Left renal pelvis (tissue), 4 donors: ENCODE data around the gene MRPL57. TPM values are rescaled to one million over a fixed set of nuclear protein-coding genes. Genes with fewer than 3 reads are reported as not detected.
A peak's percentile ranks its signal among the peaks of the same experiment; 100 is the strongest.
"Not testable (repeated sequence)": the region's sequence is repeated elsewhere in the genome, so short reads cannot be mapped to it uniquely, and the experiment has no call there.

Experiments
- DNase-seq, 4 donors: peaks; one replicate each; pipeline ENCODE4 v3.0.0-alpha.2; 2013; ENCODE audit warnings: low read depth in 4 of 4, low spot score in 3 of 4
- polyA plus RNA-seq, 4 donors: library from polyadenylated mRNA; unstranded; fragments of 120-200 nt; gene quantifications; one replicate each; pipeline ENCODE4 v1.2.1, GENCODE V29; 2013; ENCODE audit not compliant: insufficient read length in 4 of 4

Gene MRPL57
- polyA plus RNA-seq = 10 to 100 TPM; 14.0 to 26.4 (median 23.0) TPM

DNA sequence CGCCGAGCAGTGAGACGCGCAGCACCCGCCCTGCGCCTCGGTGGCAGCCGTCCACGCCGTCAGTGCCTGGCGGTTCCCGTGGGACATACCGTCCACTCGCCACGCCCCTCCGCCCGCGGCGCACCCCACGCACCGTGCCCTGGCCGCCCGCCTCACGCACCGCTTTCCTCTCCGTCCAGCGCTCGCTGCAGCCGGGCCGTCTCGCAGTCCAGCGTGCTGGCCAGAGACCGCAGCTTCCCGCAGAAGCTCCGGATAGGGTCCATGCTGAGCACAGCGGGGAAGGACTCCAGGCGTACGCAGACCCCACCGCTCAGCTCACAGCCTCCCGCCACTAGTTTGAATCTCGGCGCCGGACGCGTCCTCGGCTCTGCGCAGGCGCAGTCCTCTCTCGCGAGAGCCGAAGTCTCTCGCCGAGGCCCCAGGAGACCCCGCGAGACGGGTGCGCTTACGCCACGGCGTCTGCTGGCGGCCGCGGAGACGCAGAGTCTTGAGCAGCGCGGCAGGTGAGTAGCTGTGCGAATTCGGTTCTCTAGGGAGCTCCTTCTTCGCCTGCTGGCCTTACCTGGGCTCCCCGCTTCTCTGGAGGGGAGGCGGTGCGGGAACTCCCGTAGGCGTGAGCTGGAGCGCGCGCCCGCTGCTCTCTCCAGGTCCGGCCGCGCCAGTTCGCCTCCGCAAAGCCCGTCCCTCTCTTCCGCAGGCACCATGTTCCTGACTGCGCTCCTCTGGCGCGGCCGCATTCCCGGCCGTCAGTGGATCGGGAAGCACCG, at the start of gene MRPL57, which contains the start of gene SKA3:
Gene MRPL57 (plus strand): TSS at position 444 of the 767 bp plus-strand sequence. CDS start 259 bp downstream, at position 703.
Gene SKA3 (minus strand): TSS at position 338 of the 767 bp plus-strand sequence. CDS start 75 bp downstream, at position 263.
- DNase-seq = peak; percentile 87 to 91 (median 88)

DNA sequence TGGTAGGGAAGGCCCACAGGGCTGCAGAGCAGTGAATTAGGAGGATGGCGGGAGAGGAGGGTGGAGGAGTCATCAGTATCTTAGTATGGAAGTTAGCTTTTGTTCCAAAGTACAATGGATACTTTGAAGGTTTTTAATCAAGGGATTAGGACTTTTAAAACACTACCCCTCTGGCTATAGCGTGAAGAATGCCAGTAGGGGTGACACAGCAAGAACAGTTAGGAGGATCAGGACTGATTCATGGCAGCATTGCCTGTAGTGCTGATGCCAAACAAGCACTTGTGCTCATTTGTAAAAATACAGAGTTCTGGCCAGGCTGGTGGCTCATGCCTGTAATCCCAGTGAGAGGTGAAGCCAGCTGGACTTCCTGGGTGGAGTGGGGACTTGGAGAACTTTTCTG, 46.3 kb upstream of the MRPL57 start:
- DNase-seq = no peak

DNA sequence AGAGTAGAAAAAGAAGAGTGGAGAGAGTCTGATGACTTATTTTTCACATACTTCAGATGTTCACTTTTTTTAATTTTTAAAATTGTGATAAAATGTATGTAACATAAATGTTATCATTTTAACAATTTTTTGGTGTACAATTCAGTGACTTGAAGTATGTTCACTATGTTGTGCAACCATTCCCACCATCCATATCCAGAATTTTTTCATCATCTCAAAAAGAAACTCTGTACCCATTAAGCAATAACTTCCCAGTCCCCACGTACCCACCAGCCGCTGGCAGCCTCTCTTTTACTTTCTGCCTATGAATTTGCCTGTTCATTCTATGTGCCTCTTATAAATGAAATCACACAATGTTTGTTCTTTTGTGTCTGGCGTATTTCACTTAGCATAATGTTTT, 43.4 kb upstream of the MRPL57 start:
- DNase-seq = no peak

DNA sequence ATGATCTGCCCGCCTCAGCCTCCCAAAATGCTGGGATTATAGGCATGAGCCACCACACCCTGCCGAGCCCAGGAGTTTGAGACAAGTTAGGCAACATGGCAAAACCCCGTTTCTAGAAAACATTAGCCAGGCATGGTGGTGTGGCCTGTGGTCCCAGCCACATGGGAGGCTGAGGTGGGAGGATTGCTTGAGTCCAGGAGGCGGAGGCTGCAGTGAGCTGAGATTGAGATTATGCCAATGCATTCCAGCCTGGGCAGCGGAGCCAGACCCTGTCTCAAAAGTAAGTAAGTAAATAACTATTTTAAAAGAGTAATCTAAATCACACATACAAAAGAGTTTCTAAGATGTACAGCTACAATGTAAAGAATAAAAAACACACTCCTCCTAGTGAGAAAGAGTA, 42.0 kb upstream of the MRPL57 start:
- DNase-seq = no peak

DNA sequence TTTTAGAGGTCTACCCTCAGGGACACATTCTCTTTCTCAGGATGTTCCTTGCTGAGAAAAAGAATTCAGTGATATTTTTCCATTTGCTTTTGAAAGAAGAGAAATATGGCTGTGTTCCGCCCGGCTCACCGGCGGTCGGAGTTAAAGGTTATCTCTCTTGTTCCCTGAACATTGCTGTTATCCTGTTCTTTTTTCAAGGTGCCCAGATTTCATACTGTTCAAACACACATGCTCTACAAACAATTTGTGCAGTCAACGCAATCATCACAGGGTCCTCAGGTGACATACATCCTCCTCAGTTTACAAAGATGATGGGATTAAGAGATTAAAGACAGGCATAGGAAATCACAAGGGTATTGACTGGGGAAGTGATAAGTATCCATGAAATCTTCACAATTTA, 40.6 kb upstream of the MRPL57 start:
- DNase-seq = not testable (repeated sequence)

DNA sequence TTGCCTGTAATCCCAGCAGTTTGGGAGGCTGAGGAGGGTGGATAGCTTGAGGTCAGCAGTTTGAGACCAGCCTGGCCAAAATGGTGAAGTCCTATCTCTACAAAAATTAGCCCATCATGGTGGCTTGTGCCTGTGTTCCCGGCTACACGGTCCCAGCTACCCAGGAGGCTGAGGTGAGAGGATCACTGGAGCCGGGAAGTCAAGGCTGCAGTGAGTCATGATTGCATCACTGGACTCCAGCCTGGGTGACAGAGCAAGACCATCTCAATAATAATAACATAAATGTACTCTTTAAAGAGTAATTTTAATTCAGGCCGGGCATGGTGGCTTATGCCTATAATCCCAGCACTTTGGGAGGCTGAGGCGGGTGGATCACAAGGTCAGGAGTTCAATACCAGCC, 38.8 kb upstream of the MRPL57 start:
- no peak for DNase-seq

DNA sequence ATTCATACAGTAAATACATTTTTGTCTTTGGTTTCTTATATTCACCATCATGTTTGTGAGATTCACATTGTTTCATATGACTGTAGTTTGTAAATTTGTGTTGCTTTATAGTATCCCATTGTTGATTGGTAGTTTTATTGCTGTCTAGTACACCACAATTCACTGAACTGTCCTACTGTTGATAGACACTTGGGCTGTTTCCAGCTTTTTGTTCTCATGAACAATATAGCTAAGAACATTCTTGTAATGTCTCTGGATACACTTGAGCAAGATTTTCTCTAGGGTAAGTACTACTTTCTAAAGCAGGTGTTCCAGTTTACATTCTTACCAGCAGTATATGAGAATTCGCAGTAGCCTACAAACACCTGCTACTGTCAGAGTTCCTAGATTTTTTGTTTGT, 37.9 kb upstream of the MRPL57 start:
- no peak for DNase-seq

DNA sequence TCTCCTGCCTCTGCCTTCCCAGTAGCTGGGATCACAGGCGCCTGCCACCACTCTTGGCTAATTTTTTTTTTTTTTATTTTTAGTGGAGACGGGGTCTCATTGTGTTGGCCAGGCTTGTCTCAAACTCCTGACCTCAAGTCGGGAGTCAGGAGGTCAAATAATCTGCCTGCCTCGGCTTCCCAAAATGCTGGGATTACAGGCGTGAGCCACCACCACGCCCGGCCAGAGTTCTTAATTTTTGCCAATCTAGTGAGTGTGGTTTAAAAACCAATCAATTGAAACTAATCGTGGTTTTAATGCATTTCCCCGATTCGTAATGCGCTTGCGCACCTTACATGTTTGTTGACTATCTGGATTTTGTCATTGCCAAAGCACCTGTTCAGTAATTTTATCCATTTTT, 37.1 kb upstream of the MRPL57 start:
- no peak for DNase-seq

DNA sequence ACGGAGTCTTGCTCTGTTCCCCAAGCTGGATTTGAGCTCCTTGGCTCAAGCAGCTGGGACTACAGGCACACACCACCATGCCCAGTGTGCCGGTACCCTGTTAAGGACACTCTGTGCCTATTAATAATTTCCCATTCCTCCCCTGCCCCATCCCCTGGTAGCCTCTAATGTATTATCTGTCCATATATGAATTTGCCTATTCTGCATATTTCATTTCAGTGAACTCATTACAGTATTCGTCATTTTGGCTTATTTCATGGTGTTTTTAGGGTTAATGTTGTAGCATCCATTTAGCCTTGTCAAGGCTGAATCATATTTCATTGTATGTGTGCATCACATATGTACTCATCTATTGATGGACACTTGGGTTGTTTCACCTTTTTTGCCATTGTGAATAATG, 33.7 kb upstream of the MRPL57 start:
- DNase-seq = no peak

DNA sequence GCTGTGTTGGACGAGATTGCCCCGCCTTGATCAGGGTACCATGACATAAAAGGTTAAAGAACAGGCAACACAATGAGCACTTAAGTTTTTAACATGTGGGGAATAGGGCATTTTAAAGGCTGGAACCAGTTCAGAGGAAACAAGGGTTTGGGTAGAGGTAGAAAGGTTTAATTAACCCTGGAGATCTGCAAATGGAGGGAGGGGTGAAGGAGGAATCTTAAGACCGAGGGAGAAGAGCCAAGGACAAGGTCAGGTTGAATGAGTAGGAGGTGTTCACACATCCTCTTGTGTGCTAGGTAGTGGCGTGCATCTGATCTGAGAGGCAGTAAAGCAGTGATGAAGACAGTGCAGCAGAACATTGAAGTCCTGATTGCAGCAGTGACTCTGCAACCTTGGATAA, 28.6 kb upstream of the MRPL57 start:
- no peak for DNase-seq

DNA sequence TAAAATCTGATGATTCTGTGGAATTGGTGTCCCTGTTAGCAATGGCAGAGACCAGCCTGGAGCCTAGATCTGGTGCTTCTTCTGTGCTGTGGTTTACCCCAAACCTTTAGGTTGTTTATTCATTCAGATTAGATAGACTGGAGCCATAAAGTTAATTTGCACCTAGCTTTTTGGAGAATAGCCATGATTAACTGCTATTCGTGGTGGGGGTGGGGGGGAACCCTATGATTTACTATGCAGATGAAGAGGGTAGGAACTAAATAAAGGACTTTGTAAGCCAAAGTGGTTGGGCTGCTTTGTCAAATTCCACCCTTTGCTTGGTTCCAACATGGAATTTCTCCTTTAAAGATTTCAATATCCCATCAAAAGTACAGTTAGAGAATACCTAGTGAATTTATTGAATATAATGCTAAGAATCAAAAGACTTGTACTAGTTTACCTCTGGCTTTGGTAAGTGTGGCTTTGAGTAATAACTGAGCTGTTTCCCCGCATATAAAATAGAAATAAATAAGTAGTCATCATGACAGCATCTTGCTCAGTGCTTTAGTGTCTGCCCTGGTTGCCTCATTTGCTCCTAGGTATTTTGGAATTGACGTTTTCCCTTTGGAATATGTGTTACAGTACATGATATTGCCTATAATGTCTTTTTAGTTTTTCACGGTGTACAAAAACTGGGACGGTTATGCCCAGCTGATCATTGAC, 27.8 kb upstream of the MRPL57 start:
- no peak for DNase-seq

DNA sequence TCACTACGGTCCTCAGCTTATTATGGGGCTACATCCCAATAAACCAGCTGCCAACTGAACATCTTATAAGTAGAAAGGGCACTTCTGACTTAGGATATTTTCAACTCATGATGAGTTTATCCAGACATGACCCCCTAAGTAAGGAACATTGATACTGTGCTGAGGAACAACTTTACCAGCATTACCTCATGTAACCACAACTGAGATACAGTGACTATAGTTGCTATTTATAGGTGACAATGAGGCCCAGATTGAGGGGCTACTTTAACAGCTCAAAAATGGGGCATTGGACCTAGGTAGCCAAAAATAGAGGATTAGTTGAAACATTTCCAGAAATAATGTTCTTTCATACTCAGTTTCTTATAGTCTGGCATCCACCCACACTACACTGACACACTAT, 26.9 kb upstream of the MRPL57 start:
- DNase-seq = no peak

DNA sequence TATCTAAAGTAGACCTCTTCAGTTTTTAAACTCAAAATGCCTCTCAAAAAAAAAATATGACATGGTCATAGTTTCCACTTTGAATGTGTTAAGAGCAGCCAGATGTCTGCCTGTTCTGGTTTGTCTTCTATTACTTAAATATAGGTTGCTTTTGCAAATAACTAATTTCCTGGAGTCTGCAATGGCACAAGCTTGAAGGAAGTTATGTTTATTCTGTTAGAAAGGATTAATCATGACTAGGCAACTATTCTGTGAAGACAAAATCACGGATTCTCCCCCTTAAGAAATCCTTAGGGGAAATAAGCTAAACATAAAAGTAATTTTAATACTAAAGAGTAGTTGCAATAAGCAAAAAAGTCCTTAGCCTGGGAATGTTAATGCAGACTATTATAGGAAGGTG, 26.4 kb upstream of the MRPL57 start:
- DNase-seq = no peak

DNA sequence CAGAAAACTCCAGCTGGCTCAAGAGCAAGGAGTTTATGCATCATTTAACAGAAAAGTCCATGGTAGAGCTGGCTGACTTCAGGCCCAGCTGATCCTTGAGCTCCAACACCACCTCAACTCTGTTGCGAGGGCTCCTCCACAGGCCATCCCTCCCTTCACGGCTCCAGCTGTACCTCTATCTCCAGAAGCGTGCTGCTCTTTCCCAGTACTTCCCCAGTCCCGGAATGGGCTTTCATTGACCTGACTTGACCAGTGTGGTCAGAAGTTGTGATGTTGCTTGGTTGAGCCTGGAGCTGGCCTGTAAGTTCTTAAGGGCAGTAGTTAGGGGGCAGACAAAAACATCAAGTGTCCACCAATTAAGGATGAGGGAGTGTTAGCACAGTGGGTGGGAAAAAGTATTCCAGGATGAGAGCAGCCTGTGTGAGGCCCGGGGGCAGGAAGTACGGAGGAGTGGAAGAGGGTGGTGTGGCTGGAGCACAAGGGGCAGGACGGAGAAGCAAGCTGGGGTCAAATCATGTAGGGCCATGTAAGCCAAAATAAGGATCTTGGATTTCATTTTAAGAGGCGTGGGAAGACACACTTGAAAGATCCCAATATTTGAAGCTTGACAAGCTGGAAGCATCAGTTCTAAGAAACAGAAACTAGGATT, 24.1 kb upstream of the MRPL57 start:
- no peak for DNase-seq

DNA sequence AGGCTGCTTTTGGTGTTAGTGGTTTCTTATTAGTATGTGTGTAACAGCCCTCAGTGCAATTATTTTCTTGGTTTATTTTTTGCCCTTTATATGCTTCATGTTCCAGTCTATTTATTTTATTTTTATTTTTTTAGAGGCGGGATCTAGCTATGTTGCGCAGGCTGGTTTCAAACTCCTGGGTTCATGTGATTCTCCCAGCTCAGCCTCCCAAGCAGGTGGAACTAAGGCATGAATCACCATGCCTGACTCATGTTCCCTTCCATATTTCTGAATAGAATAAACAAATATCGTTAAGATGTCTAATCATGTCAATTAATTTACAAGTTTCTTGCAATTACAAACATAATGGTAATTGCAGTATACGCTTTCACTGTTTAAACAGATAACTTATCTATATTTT, 11.8 kb upstream of the MRPL57 start:
- DNase-seq = no peak

DNA sequence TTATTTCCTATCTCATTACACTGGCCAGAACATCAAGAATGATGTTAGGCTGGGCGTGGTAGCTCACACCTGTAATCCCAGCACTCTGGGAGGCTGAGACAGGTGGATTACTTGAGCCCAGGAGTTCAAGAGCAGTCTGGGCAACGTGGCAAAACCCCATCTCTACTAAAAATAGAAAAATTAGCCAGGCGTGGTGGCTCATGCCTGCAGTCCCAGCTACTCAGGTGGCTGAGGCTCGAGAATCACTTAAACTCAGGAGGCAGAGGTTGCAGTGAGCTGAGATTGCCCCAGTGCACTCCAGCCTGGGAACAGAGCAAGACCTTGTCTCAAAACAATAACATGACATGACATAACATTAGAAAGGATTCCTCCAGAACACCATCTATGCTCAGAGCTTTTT, 10.9 kb upstream of the MRPL57 start:
- DNase-seq = not testable (repeated sequence)

DNA sequence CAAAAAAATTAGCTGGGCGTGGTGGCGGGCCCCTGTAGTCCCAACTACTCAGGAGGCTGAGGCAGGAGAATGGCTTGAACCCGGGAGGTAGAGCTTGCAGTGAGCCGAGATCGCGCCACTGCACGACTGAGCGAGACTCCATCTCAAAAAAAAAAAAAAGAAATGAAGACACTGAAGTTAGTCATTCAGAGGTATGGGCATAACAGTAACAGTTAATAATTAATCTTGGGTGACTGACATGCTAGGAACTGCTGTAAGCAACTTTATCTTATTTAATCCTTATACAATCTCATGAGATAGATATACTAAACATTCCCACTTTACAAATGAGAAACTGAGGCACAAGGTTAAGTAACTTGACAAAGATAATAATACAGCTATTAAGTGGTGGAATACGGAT, 5.0 kb upstream of the MRPL57 start:
- DNase-seq = no peak

DNA sequence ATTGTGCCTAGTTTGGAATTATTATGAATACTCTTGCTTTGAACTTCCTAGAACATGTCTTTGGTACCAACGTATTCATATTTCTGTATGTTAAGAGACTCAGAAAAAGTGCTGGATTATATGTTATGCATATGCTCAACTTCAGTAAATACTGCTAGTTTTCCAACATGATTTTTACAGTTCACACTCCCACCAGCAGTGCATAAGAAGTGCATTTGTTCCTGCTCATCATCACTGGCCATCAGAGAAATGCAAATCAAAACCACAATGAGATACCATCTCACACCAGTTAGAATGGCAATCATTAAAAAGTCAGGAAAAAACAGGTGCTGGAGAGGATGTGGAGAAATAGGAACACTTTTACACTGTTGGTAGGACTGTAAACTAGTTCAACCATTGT, 2.7 kb upstream of the MRPL57 start:
- DNase-seq = not testable (repeated sequence)

DNA sequence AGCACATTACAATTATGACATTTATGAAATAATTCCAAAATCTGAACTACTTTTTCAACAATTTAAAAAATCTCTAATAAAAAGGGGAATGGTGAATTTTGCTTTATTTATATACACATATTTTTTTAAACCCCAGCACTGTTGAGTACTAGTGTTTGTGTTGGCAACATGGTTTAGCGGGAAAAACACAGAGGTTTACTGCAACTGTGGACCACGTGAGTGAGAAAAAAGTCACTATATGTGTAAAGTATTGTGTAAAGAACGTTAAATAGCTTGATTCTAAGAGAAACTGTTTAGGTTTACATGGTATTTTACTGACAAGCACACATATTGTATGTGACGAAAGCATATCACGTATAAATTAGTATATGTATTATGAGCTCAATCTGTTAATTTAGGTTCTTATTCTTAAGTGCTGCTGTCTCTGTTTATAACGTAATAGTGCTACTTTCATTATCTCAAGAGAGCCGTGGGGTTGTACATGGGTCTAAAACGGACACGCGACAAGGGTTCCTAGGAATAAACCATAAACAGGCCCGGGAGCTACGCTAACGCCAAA, 723 bp upstream of the MRPL57 start:
- DNase-seq = peak in 1 of 4 donors; percentile 14

DNA sequence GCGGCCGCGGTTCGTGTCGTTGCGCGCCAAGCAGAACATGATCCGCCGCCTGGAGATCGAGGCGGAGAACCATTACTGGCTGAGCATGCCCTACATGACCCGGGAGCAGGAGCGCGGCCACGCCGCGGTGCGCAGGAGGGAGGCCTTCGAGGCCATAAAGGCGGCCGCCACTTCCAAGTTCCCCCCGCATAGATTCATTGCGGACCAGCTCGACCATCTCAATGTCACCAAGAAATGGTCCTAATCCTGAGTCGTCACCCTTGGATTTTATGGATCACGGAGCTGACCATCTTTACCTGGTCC, 475 bp downstream of the MRPL57 start:
- no peak for DNase-seq

DNA sequence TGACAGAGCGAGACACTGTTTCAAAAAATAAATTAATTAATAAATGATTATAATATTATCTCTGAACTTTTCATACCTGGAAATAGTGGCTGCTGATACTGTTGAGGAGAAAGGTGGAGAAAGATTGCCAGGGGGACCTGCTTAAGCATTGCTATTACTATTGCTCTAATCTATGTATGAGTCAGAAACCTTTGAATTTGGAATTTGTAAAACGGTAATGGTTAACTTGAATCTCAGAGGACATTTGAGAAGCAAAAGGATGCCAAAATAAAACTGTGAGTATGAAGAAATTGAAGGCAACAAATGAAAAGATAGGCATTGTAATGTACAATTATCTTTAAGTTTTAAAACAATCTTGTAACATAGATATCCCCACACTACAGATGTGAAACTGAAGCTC, 5.2 kb downstream of the MRPL57 start:
- DNase-seq = no peak
